Liver (tissue), 3 donors: ENCODE measurements around the gene CD1E.

ENCODE experiments used
- EGR1 ChIP-seq, 2 donors: IDR thresholded peaks; 2 replicates each; pipeline ENCODE4 v1.6.1; 2016 to 2018; ENCODE audit warnings: antibody characterized with exemption in 2 of 2, low read depth in 2 of 2
- FOXA1 ChIP-seq: IDR thresholded peaks from 2 replicates; pipeline ENCODE4 v1.6.1; 2016; ENCODE audit warnings: antibody characterized with exemption
- HNF4A ChIP-seq, 2 donors: conservative IDR thresholded peaks; 2 replicates each; pipeline ENCODE4 v1.6.1; 2016; ENCODE audit warnings: antibody characterized with exemption in 2 of 2, mild to moderate bottlenecking in 2 of 2
- HNF4G ChIP-seq: IDR thresholded peaks from 2 replicates; pipeline ENCODE4 v1.6.1; 2016; ENCODE audit warnings: antibody characterized with exemption
- JUND ChIP-seq, 2 donors: IDR thresholded peaks; 2 replicates each; pipeline ENCODE4 v1.6.1; 2016; ENCODE audit warnings: antibody characterized with exemption in 2 of 2
- RAD21 ChIP-seq, 2 donors: IDR thresholded peaks; 2 replicates each; pipeline ENCODE4 v1.6.1; 2016; ENCODE audit warnings: antibody characterized with exemption in 2 of 2, mild to moderate bottlenecking in 2 of 2
- RXRA ChIP-seq, 2 donors: IDR thresholded peaks; 2 replicates each; pipeline ENCODE4 v1.6.1; 2017 to 2018; ENCODE audit warnings: antibody characterized with exemption in 2 of 2, mild to moderate bottlenecking in 1 of 2
- SP1 ChIP-seq: IDR thresholded peaks from 2 replicates; pipeline ENCODE4 v1.6.1; 2018; ENCODE audit warnings: antibody characterized with exemption, mild to moderate bottlenecking
- TAF1 ChIP-seq: conservative IDR thresholded peaks from 2 replicates; pipeline ENCODE4 v1.6.1; 2016; ENCODE audit warnings: antibody characterized with exemption, mild to moderate bottlenecking
- TF ChIP-seq, protein P1 (sequence below): fragments of 150-350 bp; IDR thresholded peaks from 2 replicates; pipeline ENCODE4 v1.5.1; 2017; ENCODE audit warnings: improper control_type of control experiment, low read depth, low read length; ENCODE audit not compliant: missing input control
- TF ChIP-seq, protein P2 (sequence below): IDR thresholded peaks from 2 replicates; pipeline ENCODE4 v1.6.1; 2016; ENCODE audit warnings: antibody characterized with exemption
- TF ChIP-seq, protein P3 (sequence below): IDR thresholded peaks from 2 replicates; pipeline ENCODE4 v1.6.1; 2016; ENCODE audit warnings: antibody characterized with exemption, mild to moderate bottlenecking
- TF ChIP-seq, protein P4 (sequence below): IDR thresholded peaks from 2 replicates; pipeline ENCODE4 v1.6.1; 2016; ENCODE audit warnings: antibody characterized with exemption
- TF ChIP-seq, protein P5 (sequence below): IDR thresholded peaks from 2 replicates; pipeline ENCODE4 v1.6.1; 2016; ENCODE audit warnings: antibody characterized with exemption
- donor health status: healthy.
- donor health status: healthy.

DNA sequence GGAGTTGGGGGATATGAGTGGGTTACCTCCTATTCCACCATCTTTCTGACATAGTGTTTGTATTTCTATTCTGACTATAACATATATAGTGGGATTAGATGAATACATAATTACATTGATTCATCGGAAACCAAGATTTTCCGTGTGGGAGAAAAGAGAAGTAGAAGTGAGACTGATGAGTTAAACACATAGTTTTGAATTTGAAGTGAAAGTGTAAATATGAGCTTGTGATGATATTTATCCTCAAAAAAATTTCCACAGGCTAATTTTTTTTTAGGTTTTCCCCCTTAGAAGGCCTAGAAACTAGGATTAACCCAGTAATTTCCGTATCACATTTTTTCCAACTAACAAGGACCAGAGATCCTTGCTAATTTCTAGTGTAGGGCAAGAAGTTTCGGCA, 29.3 kb upstream of the CD1E start:
- TF ChIP-seq, protein P1, sequence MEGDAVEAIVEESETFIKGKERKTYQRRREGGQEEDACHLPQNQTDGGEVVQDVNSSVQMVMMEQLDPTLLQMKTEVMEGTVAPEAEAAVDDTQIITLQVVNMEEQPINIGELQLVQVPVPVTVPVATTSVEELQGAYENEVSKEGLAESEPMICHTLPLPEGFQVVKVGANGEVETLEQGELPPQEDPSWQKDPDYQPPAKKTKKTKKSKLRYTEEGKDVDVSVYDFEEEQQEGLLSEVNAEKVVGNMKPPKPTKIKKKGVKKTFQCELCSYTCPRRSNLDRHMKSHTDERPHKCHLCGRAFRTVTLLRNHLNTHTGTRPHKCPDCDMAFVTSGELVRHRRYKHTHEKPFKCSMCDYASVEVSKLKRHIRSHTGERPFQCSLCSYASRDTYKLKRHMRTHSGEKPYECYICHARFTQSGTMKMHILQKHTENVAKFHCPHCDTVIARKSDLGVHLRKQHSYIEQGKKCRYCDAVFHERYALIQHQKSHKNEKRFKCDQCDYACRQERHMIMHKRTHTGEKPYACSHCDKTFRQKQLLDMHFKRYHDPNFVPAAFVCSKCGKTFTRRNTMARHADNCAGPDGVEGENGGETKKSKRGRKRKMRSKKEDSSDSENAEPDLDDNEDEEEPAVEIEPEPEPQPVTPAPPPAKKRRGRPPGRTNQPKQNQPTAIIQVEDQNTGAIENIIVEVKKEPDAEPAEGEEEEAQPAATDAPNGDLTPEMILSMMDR = no peak
- no peak for TF ChIP-seq RXRA (IDR thresholded peaks at IDR 0.05)
- TF ChIP-seq, protein P2, sequence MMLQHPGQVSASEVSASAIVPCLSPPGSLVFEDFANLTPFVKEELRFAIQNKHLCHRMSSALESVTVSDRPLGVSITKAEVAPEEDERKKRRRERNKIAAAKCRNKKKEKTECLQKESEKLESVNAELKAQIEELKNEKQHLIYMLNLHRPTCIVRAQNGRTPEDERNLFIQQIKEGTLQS = no peak
- TF ChIP-seq, protein P3, sequence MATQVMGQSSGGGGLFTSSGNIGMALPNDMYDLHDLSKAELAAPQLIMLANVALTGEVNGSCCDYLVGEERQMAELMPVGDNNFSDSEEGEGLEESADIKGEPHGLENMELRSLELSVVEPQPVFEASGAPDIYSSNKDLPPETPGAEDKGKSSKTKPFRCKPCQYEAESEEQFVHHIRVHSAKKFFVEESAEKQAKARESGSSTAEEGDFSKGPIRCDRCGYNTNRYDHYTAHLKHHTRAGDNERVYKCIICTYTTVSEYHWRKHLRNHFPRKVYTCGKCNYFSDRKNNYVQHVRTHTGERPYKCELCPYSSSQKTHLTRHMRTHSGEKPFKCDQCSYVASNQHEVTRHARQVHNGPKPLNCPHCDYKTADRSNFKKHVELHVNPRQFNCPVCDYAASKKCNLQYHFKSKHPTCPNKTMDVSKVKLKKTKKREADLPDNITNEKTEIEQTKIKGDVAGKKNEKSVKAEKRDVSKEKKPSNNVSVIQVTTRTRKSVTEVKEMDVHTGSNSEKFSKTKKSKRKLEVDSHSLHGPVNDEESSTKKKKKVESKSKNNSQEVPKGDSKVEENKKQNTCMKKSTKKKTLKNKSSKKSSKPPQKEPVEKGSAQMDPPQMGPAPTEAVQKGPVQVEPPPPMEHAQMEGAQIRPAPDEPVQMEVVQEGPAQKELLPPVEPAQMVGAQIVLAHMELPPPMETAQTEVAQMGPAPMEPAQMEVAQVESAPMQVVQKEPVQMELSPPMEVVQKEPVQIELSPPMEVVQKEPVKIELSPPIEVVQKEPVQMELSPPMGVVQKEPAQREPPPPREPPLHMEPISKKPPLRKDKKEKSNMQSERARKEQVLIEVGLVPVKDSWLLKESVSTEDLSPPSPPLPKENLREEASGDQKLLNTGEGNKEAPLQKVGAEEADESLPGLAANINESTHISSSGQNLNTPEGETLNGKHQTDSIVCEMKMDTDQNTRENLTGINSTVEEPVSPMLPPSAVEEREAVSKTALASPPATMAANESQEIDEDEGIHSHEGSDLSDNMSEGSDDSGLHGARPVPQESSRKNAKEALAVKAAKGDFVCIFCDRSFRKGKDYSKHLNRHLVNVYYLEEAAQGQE = no peak
- no peak for TF ChIP-seq TAF1
- TF ChIP-seq FOXA1 = no peak
- TF ChIP-seq, protein P4, sequence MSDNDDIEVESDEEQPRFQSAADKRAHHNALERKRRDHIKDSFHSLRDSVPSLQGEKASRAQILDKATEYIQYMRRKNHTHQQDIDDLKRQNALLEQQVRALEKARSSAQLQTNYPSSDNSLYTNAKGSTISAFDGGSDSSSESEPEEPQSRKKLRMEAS = no peak
- TF ChIP-seq JUND (IDR thresholded peaks at IDR 0.05) = no peak
- no peak for TF ChIP-seq SP1
- TF ChIP-seq, protein P5, sequence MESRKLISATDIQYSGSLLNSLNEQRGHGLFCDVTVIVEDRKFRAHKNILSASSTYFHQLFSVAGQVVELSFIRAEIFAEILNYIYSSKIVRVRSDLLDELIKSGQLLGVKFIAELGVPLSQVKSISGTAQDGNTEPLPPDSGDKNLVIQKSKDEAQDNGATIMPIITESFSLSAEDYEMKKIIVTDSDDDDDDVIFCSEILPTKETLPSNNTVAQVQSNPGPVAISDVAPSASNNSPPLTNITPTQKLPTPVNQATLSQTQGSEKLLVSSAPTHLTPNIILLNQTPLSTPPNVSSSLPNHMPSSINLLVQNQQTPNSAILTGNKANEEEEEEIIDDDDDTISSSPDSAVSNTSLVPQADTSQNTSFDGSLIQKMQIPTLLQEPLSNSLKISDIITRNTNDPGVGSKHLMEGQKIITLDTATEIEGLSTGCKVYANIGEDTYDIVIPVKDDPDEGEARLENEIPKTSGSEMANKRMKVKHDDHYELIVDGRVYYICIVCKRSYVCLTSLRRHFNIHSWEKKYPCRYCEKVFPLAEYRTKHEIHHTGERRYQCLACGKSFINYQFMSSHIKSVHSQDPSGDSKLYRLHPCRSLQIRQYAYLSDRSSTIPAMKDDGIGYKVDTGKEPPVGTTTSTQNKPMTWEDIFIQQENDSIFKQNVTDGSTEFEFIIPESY = no peak
- no peak for TF ChIP-seq RAD21 (IDR thresholded peaks at IDR 0.05)
- no peak for TF ChIP-seq HNF4G
- no peak for TF ChIP-seq EGR1 (IDR thresholded peaks at IDR 0.05; ENCODE audit: low read depth in 2 of 2)
- TF ChIP-seq HNF4A (conservative IDR thresholded peaks at IDR 0.05) = no peak
